ENCODE data around the gene KAT6B.
"Not testable (repeated sequence)": the region's sequence is repeated elsewhere in the genome, so short reads cannot be mapped to it uniquely, and the experiment has no call there.

The KAT6B gene

GRCh38 chr10:75048669-75049098 is 222.3 kb downstream of the KAT6B start:
- no peak for DNase-seq (ENCODE audit: low read depth, low spot score)
- no peak overlapping the region for H3K4me3 ChIP-seq (ENCODE audit: low read depth, low read length)
- ChIA-PET POLR2A (no interaction called here), CTCF (no interaction called here)
- TF ChIP-seq CTCF (IDR thresholded peaks at IDR 0.05; ENCODE audit: insufficient read depth, low read length, missing control alignments) = no peak

DNA sequence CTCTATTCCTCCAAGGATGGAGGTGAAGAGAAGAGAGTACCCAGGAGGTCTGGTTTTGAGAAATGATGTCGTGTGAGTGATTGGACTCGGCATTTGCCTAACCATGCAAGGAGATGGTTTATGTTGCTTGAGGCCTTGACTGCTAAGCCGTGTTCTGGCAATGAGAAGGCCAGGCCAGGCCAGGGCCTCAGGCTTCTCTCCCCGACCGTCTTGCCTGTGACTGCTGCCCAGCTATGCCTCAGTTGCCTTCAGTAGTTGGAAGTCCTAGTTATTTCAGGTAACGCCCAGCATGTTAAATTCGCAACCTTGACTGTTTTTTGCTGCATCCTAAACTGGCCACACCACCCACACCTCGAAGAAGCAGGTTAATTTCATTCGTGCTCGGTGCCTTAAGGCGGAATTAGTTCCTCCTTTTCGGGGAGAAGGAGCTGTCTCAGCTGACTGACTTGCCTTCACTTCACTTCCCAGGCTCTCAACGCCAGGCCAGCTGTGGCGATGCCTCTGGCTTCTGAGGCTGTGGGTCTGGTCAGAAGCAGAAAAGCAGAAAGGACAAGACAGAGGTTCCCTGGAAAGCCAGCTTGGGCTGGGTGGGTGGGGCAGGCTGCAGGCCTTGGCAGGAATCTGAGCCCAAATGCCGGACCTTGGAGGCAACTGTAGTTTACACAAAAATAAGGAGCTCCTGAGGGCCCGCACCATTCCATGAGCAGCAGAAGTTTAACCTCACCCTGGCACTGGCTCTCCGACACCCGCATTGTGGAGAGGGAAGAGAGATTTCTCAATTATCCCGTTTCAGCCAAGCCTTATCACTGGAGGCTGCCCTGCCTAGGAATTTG is 223.1 kb downstream of the KAT6B start:
- TF ChIP-seq CTCF (IDR thresholded peaks at IDR 0.05; ENCODE audit: insufficient read depth, low read length, missing control alignments) = no peak
- DNase-seq (ENCODE audit: low read depth, low spot score) = no peak
- ChIA-PET POLR2A (no interaction called here), CTCF (no interaction called here)
- H3K4me3 ChIP-seq (ENCODE audit: low read depth, low read length) = no peak overlapping the region

- DNase-seq (ENCODE audit: low read depth, low spot score) = no peak
- TF ChIP-seq CTCF (IDR thresholded peaks at IDR 0.05; ENCODE audit: insufficient read depth, low read length, missing control alignments) = no peak
- POLR2A ChIA-PET = no interaction called here
- H3K4me3 ChIP-seq (ENCODE audit: low read depth, low read length) = no peak overlapping the region
- CTCF ChIA-PET = no interaction called here
These were observed 223.9 kb downstream of the KAT6B start for GRCh38 chr10:75050149-75050919.

DNA sequence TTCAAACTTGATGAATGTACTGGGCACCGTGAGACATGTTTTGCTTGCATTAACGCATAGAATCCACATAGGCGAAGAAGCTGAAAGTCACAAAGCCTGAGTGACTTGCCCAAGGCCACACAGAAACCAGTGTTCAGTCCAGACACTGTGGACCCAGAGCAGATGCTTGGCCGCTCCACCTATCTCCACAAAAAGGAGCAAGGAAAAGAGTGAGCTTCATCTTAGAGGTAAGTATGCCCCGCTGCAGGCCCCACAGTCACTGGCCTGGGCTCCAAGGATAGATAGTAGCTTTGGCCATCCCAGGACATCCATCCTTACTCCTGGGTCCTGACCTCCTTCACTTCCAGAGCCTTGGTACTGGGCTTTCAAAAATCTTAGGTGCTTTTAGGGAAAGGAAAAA is 224.9 kb downstream of the KAT6B start:
- H3K4me3 ChIP-seq (ENCODE audit: low read depth, low read length) = no peak overlapping the region
- POLR2A ChIA-PET = no interaction called here
- no peak for DNase-seq (ENCODE audit: low read depth, low spot score)
- CTCF ChIA-PET = interaction anchor here (0.5 to 1.5 kb wide), 2 partner anchors 47 to 807 kb away, joined by 3 to 5 read pairs; no protein-coding TSS in a partner anchor
- no peak for TF ChIP-seq CTCF (IDR thresholded peaks at IDR 0.05; ENCODE audit: insufficient read depth, low read length, missing control alignments)

DNA sequence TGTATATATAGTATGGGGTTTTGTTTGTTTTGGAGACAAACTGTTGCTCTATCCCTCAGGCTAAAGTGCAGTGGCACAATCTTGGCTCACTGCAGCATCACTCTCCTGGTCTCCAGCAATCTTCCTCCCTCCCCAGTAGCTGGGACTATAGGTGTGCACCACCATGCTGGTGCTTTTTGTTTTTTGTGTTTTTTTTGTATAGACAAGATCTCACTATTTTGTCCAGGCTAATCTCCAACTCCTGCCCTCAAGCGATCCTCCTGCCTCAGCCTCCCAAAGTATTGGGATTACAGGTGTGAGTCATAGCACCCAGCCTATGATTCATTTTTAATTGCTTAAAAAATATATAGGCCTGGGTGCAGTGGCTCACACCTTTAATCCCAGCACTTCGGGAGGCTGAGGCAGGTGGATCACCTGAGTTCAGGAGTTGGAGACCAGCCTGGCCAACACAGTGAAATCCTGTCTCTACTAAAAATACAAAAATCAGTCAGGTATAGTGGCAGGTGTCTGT is 229.6 kb downstream of the KAT6B start:
- POLR2A ChIA-PET; CTCF ChIA-PET; H3K4me3 ChIP-seq (ENCODE audit: low read depth, low read length); DNase-seq (ENCODE audit: low read depth, low spot score): not testable (repeated sequence)

DNA sequence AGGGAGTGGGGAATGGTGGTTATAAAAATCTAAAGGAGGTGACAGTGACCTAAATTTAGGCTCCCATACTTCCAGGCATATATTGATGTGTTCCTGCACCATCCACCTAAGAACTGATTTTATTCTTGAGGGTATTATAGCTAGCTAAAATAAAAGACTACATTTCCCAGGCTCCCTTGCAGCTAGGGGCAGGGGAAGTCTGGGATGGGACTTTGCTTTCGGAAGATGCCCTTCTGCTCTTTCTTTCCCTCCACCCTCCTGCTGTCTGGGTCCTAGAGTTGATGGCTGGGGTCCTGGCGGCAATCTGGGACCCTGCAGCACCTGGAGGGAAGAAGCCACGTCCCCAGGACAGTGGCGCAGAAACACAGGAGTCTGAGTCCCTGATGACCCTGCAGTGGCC is 231.3 kb downstream of the KAT6B start:
- no peak for TF ChIP-seq CTCF (IDR thresholded peaks at IDR 0.05; ENCODE audit: insufficient read depth, low read length, missing control alignments)

More for the DNA sequence above, 231.3 kb downstream of the KAT6B start:
- POLR2A ChIA-PET = no interaction called here
- no peak for DNase-seq (ENCODE audit: low read depth, low spot score)
- H3K4me3 ChIP-seq (ENCODE audit: low read depth, low read length) = no peak overlapping the region
- CTCF ChIA-PET = interaction anchor here (1.1 kb wide), 1 partner anchor 34 kb away, joined by 3 read pairs; no protein-coding TSS in a partner anchor
